ENCODE results near the gene PRKG2.

PRKG2 gene

GRCh38 chr4:81136161-81136905 is 78.7 kb downstream of the PRKG2 start:
- TF ChIP-seq RAD21 (IDR thresholded peaks at IDR 0.05; ENCODE audit: low read depth) (no peak), CEBPB (IDR thresholded peaks at IDR 0.05) (no peak), EP300 (IDR thresholded peaks at IDR 0.05; ENCODE audit: borderline replicate concordance) (no peak), EGR1 (IDR thresholded peaks at IDR 0.05) (no peak), REST (IDR thresholded peaks at IDR 0.05; ENCODE audit: low read depth) (no peak), NFIC (IDR thresholded peaks at IDR 0.05) (no peak), CREB1 (IDR thresholded peaks at IDR 0.05; ENCODE audit: low read depth) (no peak), TAF1 (IDR thresholded peaks at IDR 0.05; ENCODE audit: low read depth) (no peak), TEAD4 (IDR thresholded peaks at IDR 0.05) (no peak), FOXM1 (IDR thresholded peaks at IDR 0.05; ENCODE audit: borderline replicate concordance, low read depth) (no peak), YY1 (IDR thresholded peaks at IDR 0.05; ENCODE audit: low read depth) (no peak), TCF12 (IDR thresholded peaks at IDR 0.05; ENCODE audit: low read depth) (no peak), USF1 (IDR thresholded peaks at IDR 0.05) (no peak), ZBTB7A (IDR thresholded peaks at IDR 0.05; ENCODE audit: low read depth) (no peak)
- TF ChIP-seq, protein P1, sequence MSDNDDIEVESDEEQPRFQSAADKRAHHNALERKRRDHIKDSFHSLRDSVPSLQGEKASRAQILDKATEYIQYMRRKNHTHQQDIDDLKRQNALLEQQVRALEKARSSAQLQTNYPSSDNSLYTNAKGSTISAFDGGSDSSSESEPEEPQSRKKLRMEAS (IDR thresholded peaks at IDR 0.05): no peak

DNA sequence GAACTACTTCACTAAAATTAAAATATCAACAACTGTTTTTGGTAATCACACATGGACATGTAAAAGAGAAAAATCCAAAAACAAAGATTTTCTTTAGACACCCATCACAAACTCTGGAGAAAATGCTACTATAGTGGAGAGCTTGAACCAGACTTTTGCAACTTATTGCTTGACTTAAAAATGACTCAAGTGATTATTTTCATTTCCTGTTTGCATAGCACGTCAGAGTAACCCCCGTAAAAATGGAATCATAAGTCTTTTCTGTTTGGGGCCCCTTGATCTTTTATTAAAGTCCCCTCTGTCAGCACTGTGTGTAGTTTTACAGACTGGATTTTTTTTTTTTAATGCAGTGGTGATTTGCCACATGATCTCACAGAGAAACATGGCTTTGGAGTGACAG is 79.5 kb downstream of the PRKG2 start:
- TF ChIP-seq YY1 (IDR thresholded peaks at IDR 0.05; ENCODE audit: low read depth) (no peak), REST (IDR thresholded peaks at IDR 0.05; ENCODE audit: low read depth) (no peak), EGR1 (IDR thresholded peaks at IDR 0.05) (no peak), RAD21 (IDR thresholded peaks at IDR 0.05; ENCODE audit: low read depth) (no peak), EP300 (IDR thresholded peaks at IDR 0.05; ENCODE audit: borderline replicate concordance) (no peak), CEBPB (IDR thresholded peaks at IDR 0.05) (no peak), TAF1 (IDR thresholded peaks at IDR 0.05; ENCODE audit: low read depth) (no peak), FOXM1 (IDR thresholded peaks at IDR 0.05; ENCODE audit: borderline replicate concordance, low read depth) (no peak), USF1 (IDR thresholded peaks at IDR 0.05) (no peak), TEAD4 (IDR thresholded peaks at IDR 0.05) (no peak), NFIC (IDR thresholded peaks at IDR 0.05) (no peak), TCF12 (IDR thresholded peaks at IDR 0.05; ENCODE audit: low read depth) (no peak), ZBTB7A (IDR thresholded peaks at IDR 0.05; ENCODE audit: low read depth) (no peak), CREB1 (IDR thresholded peaks at IDR 0.05; ENCODE audit: low read depth) (no peak)
- TF ChIP-seq, protein P1 (IDR thresholded peaks at IDR 0.05): no peak

DNA sequence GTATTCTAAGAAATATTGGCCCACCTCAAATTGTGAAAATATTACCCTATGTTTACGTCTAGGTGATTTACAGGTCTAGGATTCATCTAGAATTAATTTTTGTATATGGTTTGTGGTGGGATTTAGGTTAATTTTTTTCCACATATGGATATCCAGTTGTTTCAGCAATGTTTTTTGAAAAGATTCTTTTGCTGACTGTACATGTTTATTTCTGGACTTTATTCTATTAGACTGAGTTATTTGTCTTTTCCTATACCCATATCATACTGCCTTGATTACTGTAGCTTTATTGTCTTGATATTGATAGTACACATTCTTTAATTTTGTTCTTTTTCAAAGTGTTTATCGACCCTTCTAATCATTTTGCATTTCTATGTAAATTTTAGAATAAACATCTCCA is 83.5 kb downstream of the PRKG2 start:
- TF ChIP-seq USF1 (IDR thresholded peaks at IDR 0.05): no peak
- no peak for TF ChIP-seq TEAD4 (IDR thresholded peaks at IDR 0.05)
- TF ChIP-seq EP300 (IDR thresholded peaks at IDR 0.05; ENCODE audit: borderline replicate concordance): no peak
- TF ChIP-seq REST (IDR thresholded peaks at IDR 0.05; ENCODE audit: low read depth): no peak
- TF ChIP-seq EGR1 (IDR thresholded peaks at IDR 0.05): no peak
- TF ChIP-seq TCF12 (IDR thresholded peaks at IDR 0.05; ENCODE audit: low read depth): no peak
- no peak for TF ChIP-seq RAD21 (IDR thresholded peaks at IDR 0.05; ENCODE audit: low read depth)
- TF ChIP-seq ZBTB7A (IDR thresholded peaks at IDR 0.05; ENCODE audit: low read depth): no peak
- no peak for TF ChIP-seq TAF1 (IDR thresholded peaks at IDR 0.05; ENCODE audit: low read depth)
- no peak for TF ChIP-seq CEBPB (IDR thresholded peaks at IDR 0.05)
- TF ChIP-seq, protein P1 (IDR thresholded peaks at IDR 0.05): no peak
- TF ChIP-seq YY1 (IDR thresholded peaks at IDR 0.05; ENCODE audit: low read depth): no peak
- no peak for TF ChIP-seq FOXM1 (IDR thresholded peaks at IDR 0.05; ENCODE audit: borderline replicate concordance, low read depth)
- TF ChIP-seq NFIC (IDR thresholded peaks at IDR 0.05): no peak
- TF ChIP-seq CREB1 (IDR thresholded peaks at IDR 0.05; ENCODE audit: low read depth): no peak
